PC-9 (cell line): Measurements from ENCODE around the gene RBM33. TPM values are rescaled to one million over a fixed set of nuclear protein-coding genes. Genes with fewer than 3 reads are reported as not detected.

ENCODE experiments used
- BruUV-seq: library from RNA; stranded (reverse); fragments of 400-500 nt; replicated peaks from 2 replicates; lab custom pipeline; 2021; lab: Mats Ljungman, UMichigan
- CTCF ChIA-PET: fragments of 300-600 bp; sonication (Branson Sonifier 250); formaldehyde crosslinking; loops from one replicate; lab custom pipeline; 2022; ENCODE audit warnings: antibody characterized with exemption; lab: Charles Lee
- POLR2A ChIA-PET: fragments of 300-600 bp; sonication (Branson Sonifier 250); formaldehyde crosslinking; loops from one replicate; lab custom pipeline; 2022; ENCODE audit warnings: antibody characterized with exemption; ENCODE audit not compliant: unreplicated experiment; lab: Charles Lee
- DNase-seq, 2 experiments: peaks; one replicate each; pipeline versions ENCODE4 v3.0.0 to v3.0.0-alpha.2; 2015 to 2022; ENCODE audit warnings: mixed read lengths in 1 of 2
- H2AFZ ChIP-seq: fragments of 200-600 bp; sonication (generic); 2 replicates; pipeline ENCODE4 v1.8.1; 2017; ENCODE audit warnings: antibody characterized with exemption
- H3F3A ChIP-seq: fragments of 200-600 bp; sonication (generic); 2 replicates; pipeline ENCODE4 v1.8.1; 2017; ENCODE audit warnings: antibody characterized with exemption, mild to moderate bottlenecking, low read depth; ENCODE audit not compliant: insufficient read depth
- H3K27ac ChIP-seq: fragments of 200-600 bp; sonication (generic); 2 replicates; pipeline ENCODE4 v1.6.1; 2016; ENCODE audit warnings: mixed run types
- H3K27me3 ChIP-seq: fragments of 200-600 bp; sonication (generic); 2 replicates; pipeline ENCODE4 v1.6.1; 2016; ENCODE audit warnings: low read depth, mixed run types; ENCODE audit not compliant: insufficient read depth
- H3K36me3 ChIP-seq: fragments of 200-600 bp; sonication (generic); 2 replicates; pipeline ENCODE4 v1.6.1; 2016; ENCODE audit warnings: low read depth, mixed run types
- H3K4me1 ChIP-seq: fragments of 200-600 bp; sonication (generic); replicated peaks from 2 replicates; pipeline ENCODE4 v1.6.1; 2016; ENCODE audit warnings: mixed run types; ENCODE audit not compliant: insufficient read depth
- H3K4me2 ChIP-seq: fragments of 200-600 bp; sonication (generic); 2 replicates; pipeline ENCODE4 v1.6.1; 2017; ENCODE audit warnings: mixed run types
- H3K4me3 ChIP-seq: fragments of 200-600 bp; sonication (generic); 2 replicates; pipeline ENCODE4 v1.6.1; 2016; ENCODE audit warnings: mixed run types
- H3K79me2 ChIP-seq: fragments of 200-600 bp; sonication (generic); 2 replicates; pipeline ENCODE4 v1.6.1; 2017; ENCODE audit warnings: low read depth, mixed run types
- H3K9me2 ChIP-seq: fragments of 200-600 bp; sonication (generic); 2 replicates; pipeline ENCODE4 v1.8.1; 2017; ENCODE audit warnings: mild to moderate bottlenecking; ENCODE audit not compliant: insufficient read depth
- H3K9me3 ChIP-seq: fragments of 200-600 bp; sonication (generic); 2 replicates; pipeline ENCODE4 v1.8.1; 2016; ENCODE audit warnings: low read depth; ENCODE audit not compliant: insufficient read depth
- H4K20me1 ChIP-seq: fragments of 200-600 bp; sonication (generic); 2 replicates; pipeline ENCODE4 v1.8.1; 2017; ENCODE audit not compliant: insufficient read depth
- CTCF ChIP-seq: fragments of 200-600 bp; sonication (generic); conservative IDR thresholded peaks from 2 replicates; pipeline ENCODE4 v1.6.1; 2017; ENCODE audit warnings: mixed run types, antibody characterized with exemption, mild to moderate bottlenecking, moderate library complexity
- EZH2 ChIP-seq: fragments of 200-600 bp; sonication (generic); IDR thresholded peaks from 2 replicates; pipeline ENCODE4 v1.8.0; 2017; ENCODE audit warnings: antibody characterized with exemption, low read depth
- intact Hi-C: fragments of 100-400 bp; cut with micrococcal nuclease; formaldehyde crosslinking; loops from one replicate; pipeline ENCODE4 v1.10.0; 2022; ENCODE audit not compliant: unreplicated experiment
- total RNA-seq: library from RNA; stranded (reverse); gene quantifications from 2 replicates; pipeline ENCODE4 v1.2.3, GENCODE V29; 2021

Gene RBM33
- total RNA-seq, 1 experiment from 2014 or later = 85.7 TPM

- ChIA-PET CTCF (no interaction called here), POLR2A (no interaction called here)
- Histone ChIP-seq H3K9me2 (no peaks in the 10 kb centered on the region), H3K79me2 (peaks cover 51% of the 10 kb centered on the region), H4K20me1 (peaks cover 72% of the 10 kb centered on the region), H2AFZ (no peak overlapping the region), H3K27me3 (no peaks in the 10 kb centered on the region), H3K27ac (no peak overlapping the region), H3K4me3 (no peak overlapping the region), H3K9me3 (no peaks in the 10 kb centered on the region), H3K4me2 (no peak overlapping the region), H3K36me3 (peaks cover 28% of the 10 kb centered on the region), H3F3A (peaks cover 8% of the 10 kb centered on the region; the same call in 1 of the 2 replicates), H3K4me1 (peaks cover 14% of the 10 kb centered on the region)
- TF ChIP-seq EZH2 (no peak), CTCF (no peak)
- no TSS peak for BruUV-seq
- no peak for DNase-seq
- intact Hi-C loops = no loop called here
Measured at GRCh38 chr7:155700847-155701246, 56.4 kb downstream of the RBM33 start.

- no TSS peak for BruUV-seq
- no peak for DNase-seq
- H3K4me1 ChIP-seq = peaks cover 14% of the 10 kb centered on the region
- H3K79me2 ChIP-seq = peaks cover 39% of the 10 kb centered on the region
- no peak overlapping the region for H3K27ac ChIP-seq
- peaks cover 34% of the 10 kb centered on the region for H3K36me3 ChIP-seq
- intact Hi-C loops = no loop called here
- no peaks in the 10 kb centered on the region for H3K9me3 ChIP-seq
- H2AFZ ChIP-seq = no peak overlapping the region
- H4K20me1 ChIP-seq = peaks cover 60% of the 10 kb centered on the region
- TF ChIP-seq CTCF (no peak), EZH2 (no peak)
- H3F3A ChIP-seq = peaks cover 8% of the 10 kb centered on the region; the same call in 1 of the 2 replicates
- no peaks in the 10 kb centered on the region for H3K9me2 ChIP-seq
- ChIA-PET POLR2A (interaction anchor here (0.6 kb wide), 1 partner anchor 36 kb away, joined by 4 read pairs; no protein-coding TSS in a partner anchor), CTCF (no interaction called here)
- H3K4me2 ChIP-seq = no peak overlapping the region
- no peaks in the 10 kb centered on the region for H3K27me3 ChIP-seq
- no peak overlapping the region for H3K4me3 ChIP-seq
Measured at GRCh38 chr7:155701972-155702544, 57.6 kb downstream of the RBM33 start.

GRCh38 chr7:155702616-155703015, 58.2 kb downstream of the RBM33 start:
- Histone ChIP-seq H3K79me2 (peaks cover 34% of the 10 kb centered on the region), H3K4me2 (no peak overlapping the region), H3K27ac (no peak overlapping the region), H2AFZ (no peak overlapping the region), H3K9me2 (no peaks in the 10 kb centered on the region), H3F3A (peaks cover 8% of the 10 kb centered on the region; the same call in 1 of the 2 replicates), H3K9me3 (no peaks in the 10 kb centered on the region), H3K4me1 (peaks cover 14% of the 10 kb centered on the region), H3K36me3 (peaks cover 37% of the 10 kb centered on the region), H3K27me3 (no peaks in the 10 kb centered on the region), H4K20me1 (peaks cover 55% of the 10 kb centered on the region), H3K4me3 (no peak overlapping the region)
- POLR2A ChIA-PET = no interaction called here
- peak; percentile 20 to 53 for DNase-seq
- CTCF ChIA-PET = no interaction called here
- no TSS peak for BruUV-seq
- intact Hi-C loops = no loop called here
- TF ChIP-seq EZH2 = no peak
- TF ChIP-seq CTCF = no peak
